SK-N-SH treated with all-trans-retinoic acid at 6 μM for 48 hours (cell line): ENCODE results near the gene LRRC8A.

ENCODE experiments used
- ATAC-seq: fragments of 200-7000 bp; cut with Tn5 transposase; 3 replicates; pipeline ENCODE4 v1.9.1; 2020; ENCODE audit warnings: mild to moderate bottlenecking, moderate library complexity
- ARNTL ChIP-seq: fragments of 450-650 bp; formaldehyde crosslinking; IDR thresholded peaks from 2 replicates; pipeline ENCODE4 v1.5.0; 2020; ENCODE audit warnings: low read depth, mild to moderate bottlenecking, moderate library complexity, borderline replicate concordance
- BACH2 ChIP-seq: fragments of 250-450 bp; sonication (Bioruptor Pico); IDR thresholded peaks from 2 replicates; pipeline ENCODE4 v1.9.0; 2021; ENCODE audit warnings: mild to moderate bottlenecking, borderline replicate concordance
- CSDC2 ChIP-seq: fragments of 250-450 bp; sonication (Bioruptor Pico); IDR thresholded peaks from 2 replicates; pipeline ENCODE4 v1.5.0; 2020; ENCODE audit warnings: mild to moderate bottlenecking, moderate library complexity
- ISL1 ChIP-seq: fragments of 250-450 bp; sonication (Bioruptor Pico); IDR thresholded peaks from 2 replicates; pipeline ENCODE4 v2.1.2; 2022; ENCODE audit warnings: mild to moderate bottlenecking, moderate library complexity
- PPARA ChIP-seq: fragments of 250-450 bp; sonication (Bioruptor Pico); IDR thresholded peaks from 2 replicates; pipeline ENCODE4 v1.5.0; 2020; ENCODE audit warnings: mild to moderate bottlenecking, borderline replicate concordance
- SNAI2 ChIP-seq: fragments of 250-450 bp; sonication (Bioruptor Pico); IDR thresholded peaks from 2 replicates; pipeline ENCODE4 v1.5.0; 2020; ENCODE audit warnings: mild to moderate bottlenecking, moderate library complexity
- TCF4 ChIP-seq: fragments of 250-450 bp; sonication (Bioruptor Pico); IDR thresholded peaks from 2 replicates; pipeline ENCODE4 v1.8.0; 2021; ENCODE audit warnings: mild to moderate bottlenecking, moderate library complexity, borderline replicate concordance
- TOX ChIP-seq: fragments of 250-450 bp; sonication (Bioruptor Pico); IDR thresholded peaks from 2 replicates; pipeline ENCODE4 v1.8.0; 2021; ENCODE audit warnings: mild to moderate bottlenecking, moderate library complexity, borderline replicate concordance
- ZC3H10 ChIP-seq: fragments of 250-450 bp; sonication (Bioruptor Pico); IDR thresholded peaks from 2 replicates; pipeline ENCODE4 v1.5.1; 2021; ENCODE audit warnings: mild to moderate bottlenecking, moderate library complexity
- ZFP30 ChIP-seq: fragments of 450-650 bp; formaldehyde crosslinking; IDR thresholded peaks from 2 replicates; pipeline ENCODE4 v1.5.0; 2022; ENCODE audit warnings: mild to moderate bottlenecking, moderate library complexity
- ZNF565 ChIP-seq: fragments of 450-650 bp; formaldehyde crosslinking; conservative IDR thresholded peaks from 2 replicates; pipeline ENCODE4 v1.5.0; 2020; ENCODE audit warnings: low read depth, mild to moderate bottlenecking, moderate library complexity
- ZNF70 ChIP-seq: fragments of 450-650 bp; formaldehyde crosslinking; IDR thresholded peaks from 2 replicates; pipeline ENCODE4 v1.5.0; 2020; ENCODE audit warnings: mild to moderate bottlenecking, moderate library complexity
- ZNF8 ChIP-seq: fragments of 450-650 bp; formaldehyde crosslinking; IDR thresholded peaks from 2 replicates; pipeline ENCODE4 v1.5.0; 2020; ENCODE audit warnings: mild to moderate bottlenecking, moderate library complexity
- TF ChIP-seq, protein P1 (sequence below): fragments of 250-450 bp; sonication (Bioruptor Pico); IDR thresholded peaks from 2 replicates; pipeline ENCODE4 v1.8.0; 2020; ENCODE audit warnings: mild to moderate bottlenecking, moderate library complexity, borderline replicate concordance
- TF ChIP-seq, protein P2 (sequence below): fragments of 250-450 bp; sonication (Bioruptor Pico); IDR thresholded peaks from 2 replicates; pipeline ENCODE4 v1.8.0; 2021; ENCODE audit warnings: low read depth, mild to moderate bottlenecking, moderate library complexity, borderline replicate concordance
- TF ChIP-seq, protein P3 (sequence below): fragments of 250-450 bp; sonication (Bioruptor Pico); IDR thresholded peaks from 2 replicates; pipeline ENCODE4 v1.5.1; 2021; ENCODE audit warnings: mild to moderate bottlenecking, moderate library complexity
- TF ChIP-seq, protein P4 (sequence below): fragments of 250-450 bp; sonication (Bioruptor Pico); IDR thresholded peaks from 2 replicates; pipeline ENCODE4 v1.5.0; 2020; ENCODE audit warnings: mild to moderate bottlenecking, moderate library complexity
- TF ChIP-seq, protein P5 (sequence below): fragments of 250-450 bp; sonication (Bioruptor Pico); IDR thresholded peaks from 2 replicates; pipeline ENCODE4 v1.5.1; 2020; ENCODE audit warnings: low read depth, mild to moderate bottlenecking, moderate library complexity

LRRC8A gene

DNA sequence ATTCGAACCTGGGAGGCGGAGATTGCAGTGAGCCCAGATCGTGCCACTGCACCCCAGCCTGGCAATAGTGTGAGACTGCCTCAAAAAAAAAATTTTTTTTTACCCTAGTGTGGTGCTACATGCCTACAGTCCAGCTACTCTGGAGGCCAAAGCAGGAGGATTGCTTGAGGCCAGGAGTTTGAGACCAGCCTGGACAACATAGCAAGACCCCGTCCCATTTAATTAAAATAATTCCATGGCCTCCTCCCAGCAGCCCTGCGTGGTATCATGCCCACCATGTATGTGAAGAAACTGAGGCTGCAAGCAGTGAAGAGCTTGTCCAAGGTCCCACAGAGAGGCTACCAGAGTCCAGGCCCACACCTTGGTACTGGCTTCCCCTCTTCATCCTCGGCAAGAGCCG, 19.4 kb downstream of the LRRC8A start:
- ATAC-seq: no peak
- TF ChIP-seq, protein P1, sequence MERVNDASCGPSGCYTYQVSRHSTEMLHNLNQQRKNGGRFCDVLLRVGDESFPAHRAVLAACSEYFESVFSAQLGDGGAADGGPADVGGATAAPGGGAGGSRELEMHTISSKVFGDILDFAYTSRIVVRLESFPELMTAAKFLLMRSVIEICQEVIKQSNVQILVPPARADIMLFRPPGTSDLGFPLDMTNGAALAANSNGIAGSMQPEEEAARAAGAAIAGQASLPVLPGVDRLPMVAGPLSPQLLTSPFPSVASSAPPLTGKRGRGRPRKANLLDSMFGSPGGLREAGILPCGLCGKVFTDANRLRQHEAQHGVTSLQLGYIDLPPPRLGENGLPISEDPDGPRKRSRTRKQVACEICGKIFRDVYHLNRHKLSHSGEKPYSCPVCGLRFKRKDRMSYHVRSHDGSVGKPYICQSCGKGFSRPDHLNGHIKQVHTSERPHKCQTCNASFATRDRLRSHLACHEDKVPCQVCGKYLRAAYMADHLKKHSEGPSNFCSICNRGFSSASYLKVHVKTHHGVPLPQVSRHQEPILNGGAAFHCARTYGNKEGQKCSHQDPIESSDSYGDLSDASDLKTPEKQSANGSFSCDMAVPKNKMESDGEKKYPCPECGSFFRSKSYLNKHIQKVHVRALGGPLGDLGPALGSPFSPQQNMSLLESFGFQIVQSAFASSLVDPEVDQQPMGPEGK (CRISPR knock-in tag): no peak
- TF ChIP-seq ISL1 (CRISPR knock-in tag) (no peak), CSDC2 (CRISPR knock-in tag) (no peak), ARNTL (CRISPR knock-in tag) (no peak)
- TF ChIP-seq, protein P2, sequence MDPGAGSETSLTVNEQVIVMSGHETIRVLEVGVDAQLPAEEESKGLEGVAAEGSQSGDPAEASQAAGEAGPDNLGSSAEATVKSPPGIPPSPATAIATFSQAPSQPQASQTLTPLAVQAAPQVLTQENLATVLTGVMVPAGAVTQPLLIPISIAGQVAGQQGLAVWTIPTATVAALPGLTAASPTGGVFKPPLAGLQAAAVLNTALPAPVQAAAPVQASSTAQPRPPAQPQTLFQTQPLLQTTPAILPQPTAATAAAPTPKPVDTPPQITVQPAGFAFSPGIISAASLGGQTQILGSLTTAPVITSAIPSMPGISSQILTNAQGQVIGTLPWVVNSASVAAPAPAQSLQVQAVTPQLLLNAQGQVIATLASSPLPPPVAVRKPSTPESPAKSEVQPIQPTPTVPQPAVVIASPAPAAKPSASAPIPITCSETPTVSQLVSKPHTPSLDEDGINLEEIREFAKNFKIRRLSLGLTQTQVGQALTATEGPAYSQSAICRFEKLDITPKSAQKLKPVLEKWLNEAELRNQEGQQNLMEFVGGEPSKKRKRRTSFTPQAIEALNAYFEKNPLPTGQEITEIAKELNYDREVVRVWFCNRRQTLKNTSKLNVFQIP (CRISPR knock-in tag): no peak
- TF ChIP-seq, protein P3, sequence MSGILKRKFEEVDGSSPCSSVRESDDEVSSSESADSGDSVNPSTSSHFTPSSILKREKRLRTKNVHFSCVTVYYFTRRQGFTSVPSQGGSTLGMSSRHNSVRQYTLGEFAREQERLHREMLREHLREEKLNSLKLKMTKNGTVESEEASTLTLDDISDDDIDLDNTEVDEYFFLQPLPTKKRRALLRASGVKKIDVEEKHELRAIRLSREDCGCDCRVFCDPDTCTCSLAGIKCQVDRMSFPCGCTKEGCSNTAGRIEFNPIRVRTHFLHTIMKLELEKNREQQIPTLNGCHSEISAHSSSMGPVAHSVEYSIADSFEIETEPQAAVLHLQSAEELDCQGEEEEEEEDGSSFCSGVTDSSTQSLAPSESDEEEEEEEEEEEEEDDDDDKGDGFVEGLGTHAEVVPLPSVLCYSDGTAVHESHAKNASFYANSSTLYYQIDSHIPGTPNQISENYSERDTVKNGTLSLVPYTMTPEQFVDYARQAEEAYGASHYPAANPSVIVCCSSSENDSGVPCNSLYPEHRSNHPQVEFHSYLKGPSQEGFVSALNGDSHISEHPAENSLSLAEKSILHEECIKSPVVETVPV (CRISPR knock-in tag): no peak

DNA sequence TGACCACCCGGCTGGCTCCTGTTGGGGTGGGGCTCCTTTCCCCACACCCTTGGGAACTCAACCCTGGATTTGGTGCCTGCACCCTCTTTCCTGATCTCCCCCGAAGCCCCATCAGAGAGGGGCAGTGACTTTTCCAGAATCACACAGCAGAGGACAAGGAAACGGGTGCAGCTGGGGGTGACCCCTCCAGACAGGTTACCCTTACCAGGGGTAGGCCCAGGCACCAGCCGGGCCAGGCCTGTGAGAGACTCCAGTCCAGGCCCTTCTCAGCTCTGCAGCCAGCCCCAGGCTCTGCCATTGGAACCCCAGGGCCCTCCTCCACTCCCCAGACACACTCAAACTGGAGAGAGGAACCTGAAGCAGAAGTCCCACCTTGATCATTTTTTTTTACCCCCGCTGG, 19.9 kb downstream of the LRRC8A start:
- TF ChIP-seq, protein P4, sequence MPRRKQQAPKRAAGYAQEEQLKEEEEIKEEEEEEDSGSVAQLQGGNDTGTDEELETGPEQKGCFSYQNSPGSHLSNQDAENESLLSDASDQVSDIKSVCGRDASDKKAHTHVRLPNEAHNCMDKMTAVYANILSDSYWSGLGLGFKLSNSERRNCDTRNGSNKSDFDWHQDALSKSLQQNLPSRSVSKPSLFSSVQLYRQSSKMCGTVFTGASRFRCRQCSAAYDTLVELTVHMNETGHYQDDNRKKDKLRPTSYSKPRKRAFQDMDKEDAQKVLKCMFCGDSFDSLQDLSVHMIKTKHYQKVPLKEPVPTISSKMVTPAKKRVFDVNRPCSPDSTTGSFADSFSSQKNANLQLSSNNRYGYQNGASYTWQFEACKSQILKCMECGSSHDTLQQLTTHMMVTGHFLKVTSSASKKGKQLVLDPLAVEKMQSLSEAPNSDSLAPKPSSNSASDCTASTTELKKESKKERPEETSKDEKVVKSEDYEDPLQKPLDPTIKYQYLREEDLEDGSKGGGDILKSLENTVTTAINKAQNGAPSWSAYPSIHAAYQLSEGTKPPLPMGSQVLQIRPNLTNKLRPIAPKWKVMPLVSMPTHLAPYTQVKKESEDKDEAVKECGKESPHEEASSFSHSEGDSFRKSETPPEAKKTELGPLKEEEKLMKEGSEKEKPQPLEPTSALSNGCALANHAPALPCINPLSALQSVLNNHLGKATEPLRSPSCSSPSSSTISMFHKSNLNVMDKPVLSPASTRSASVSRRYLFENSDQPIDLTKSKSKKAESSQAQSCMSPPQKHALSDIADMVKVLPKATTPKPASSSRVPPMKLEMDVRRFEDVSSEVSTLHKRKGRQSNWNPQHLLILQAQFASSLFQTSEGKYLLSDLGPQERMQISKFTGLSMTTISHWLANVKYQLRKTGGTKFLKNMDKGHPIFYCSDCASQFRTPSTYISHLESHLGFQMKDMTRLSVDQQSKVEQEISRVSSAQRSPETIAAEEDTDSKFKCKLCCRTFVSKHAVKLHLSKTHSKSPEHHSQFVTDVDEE (CRISPR knock-in tag): no peak
- TF ChIP-seq BACH2 (CRISPR knock-in tag) (no peak), TCF4 (CRISPR knock-in tag) (no peak), CSDC2 (CRISPR knock-in tag) (no peak)
- no peak for ATAC-seq

DNA sequence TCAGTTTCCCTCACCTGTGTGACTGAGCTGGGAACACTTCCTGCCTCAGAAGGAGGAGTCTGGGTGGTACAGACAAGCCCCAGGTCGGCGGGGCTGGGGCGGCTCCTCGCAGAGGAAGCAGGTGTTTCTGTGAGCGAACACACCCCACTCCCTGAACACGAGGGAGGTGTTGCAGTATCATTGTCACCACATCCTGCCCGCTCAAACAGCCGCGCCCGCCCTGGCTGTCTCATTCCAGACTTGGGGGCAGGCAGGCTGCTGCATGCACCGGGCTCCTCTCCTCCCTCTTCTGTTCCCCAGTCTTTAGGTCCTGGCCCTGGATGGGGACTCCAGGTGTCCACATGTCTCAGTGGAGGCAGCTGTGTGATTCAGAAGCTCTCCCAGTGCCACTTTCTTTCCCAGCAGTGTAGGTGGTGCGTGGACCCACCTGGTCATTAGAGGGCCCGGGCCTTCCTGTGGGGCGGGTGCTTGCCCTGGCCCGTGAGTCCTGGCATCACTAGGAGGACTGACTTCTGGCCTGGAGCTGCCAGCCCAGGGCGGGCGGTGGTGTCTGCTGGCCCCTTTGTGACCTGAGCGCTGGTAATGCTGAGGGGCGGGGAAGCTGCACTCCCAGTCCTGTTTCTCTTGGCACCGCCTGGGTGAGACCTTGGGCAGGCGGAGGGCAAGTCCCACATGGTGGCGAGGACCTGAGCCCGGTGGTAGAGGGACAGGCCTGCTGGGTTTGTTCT, 20.6 kb downstream of the LRRC8A start:
- no peak for TF ChIP-seq BACH2 (CRISPR knock-in tag)
- TF ChIP-seq, protein P4 (CRISPR knock-in tag): no peak
- TF ChIP-seq, protein P5, sequence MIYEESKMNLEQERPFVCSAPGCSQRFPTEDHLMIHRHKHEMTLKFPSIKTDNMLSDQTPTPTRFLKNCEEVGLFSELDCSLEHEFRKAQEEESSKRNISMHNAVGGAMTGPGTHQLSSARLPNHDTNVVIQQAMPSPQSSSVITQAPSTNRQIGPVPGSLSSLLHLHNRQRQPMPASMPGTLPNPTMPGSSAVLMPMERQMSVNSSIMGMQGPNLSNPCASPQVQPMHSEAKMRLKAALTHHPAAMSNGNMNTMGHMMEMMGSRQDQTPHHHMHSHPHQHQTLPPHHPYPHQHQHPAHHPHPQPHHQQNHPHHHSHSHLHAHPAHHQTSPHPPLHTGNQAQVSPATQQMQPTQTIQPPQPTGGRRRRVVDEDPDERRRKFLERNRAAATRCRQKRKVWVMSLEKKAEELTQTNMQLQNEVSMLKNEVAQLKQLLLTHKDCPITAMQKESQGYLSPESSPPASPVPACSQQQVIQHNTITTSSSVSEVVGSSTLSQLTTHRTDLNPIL: no peak
- TF ChIP-seq ZNF565: no peak
- no peak for TF ChIP-seq PPARA (CRISPR knock-in tag)
- no peak for TF ChIP-seq TOX (CRISPR knock-in tag)
- TF ChIP-seq ZNF8: no peak
- TF ChIP-seq ISL1 (CRISPR knock-in tag): no peak
- no peak for TF ChIP-seq ZC3H10 (CRISPR knock-in tag)
- TF ChIP-seq ZNF70 (CRISPR knock-in tag): no peak
- TF ChIP-seq, protein P1 (CRISPR knock-in tag): no peak
- TF ChIP-seq ARNTL (CRISPR knock-in tag): no peak
- TF ChIP-seq ZFP30 (CRISPR knock-in tag): no peak
- TF ChIP-seq SNAI2: no peak
- TF ChIP-seq, all 23 proteins: peak for 0
- no peak; the same call in 2 of the 3 replicates for ATAC-seq
